ENCODE results near the gene SLC4A4. TPM values are rescaled to one million over a fixed set of nuclear protein-coding genes. Genes with fewer than 3 reads are reported as not detected.

Gene SLC4A4
- total and polyA plus RNA-seq, 2 of the 8 experiments (the other 6 are each of a cell fraction or from before 2014, with no cell fraction given) = 0.67 to 2.8 TPM

- WGBS, 2 experiments (ENCODE audit: extremely low coverage in 1 of 2, insufficient coverage in 1 of 2, insufficient read length in 1 of 2, insufficient replicate concordance in 2 of 2, low coverage in 1 of 2, low lambda C conversion rate in 2 of 2, missing lambda C conversion rate in 1 of 2) = 91% methylated on average over 2 of the region's 2 CpGs; no CpG with 5 or more reads in 1 of the 2 experiments
- no peak overlapping the region for H3K4me2 ChIP-seq (ENCODE audit: insufficient read depth in 1 of 2, low read depth in 2 of 2, low read length in 2 of 2)
- H2BK120ac ChIP-seq (replicated peaks; ENCODE audit: low read depth, low read length) = no peak overlapping the region
- H3K27me3 ChIP-seq (replicated peaks in 1 of 4; ENCODE audit: control insufficient read depth in 3 of 4, extremely low read depth in 1 of 4, insufficient read depth in 3 of 4, low read length in 3 of 4) = no peaks in the 10 kb centered on the region
- H3K79me1 ChIP-seq (ENCODE audit: low read depth, low read length) = no peaks in the 10 kb centered on the region
- H3K9me3 ChIP-seq (ENCODE audit: insufficient read depth in 2 of 2, low read depth in 1 of 2, low read length in 1 of 2) = no peaks in the 10 kb centered on the region
- H3K14ac ChIP-seq (ENCODE audit: insufficient read length) = no peak overlapping the region
- no peaks in the 10 kb centered on the region for H3K23me2 ChIP-seq (ENCODE audit: low read depth, low read length)
- H2AK5ac ChIP-seq (ENCODE audit: low read depth, low read length) = no peak overlapping the region
- no peak overlapping the region for H4K5ac ChIP-seq (ENCODE audit: insufficient read length, low read depth, low read length)
- H2BK5ac ChIP-seq (ENCODE audit: low read depth, low read length) = no peak overlapping the region
- H3K18ac ChIP-seq (ENCODE audit: extremely low read depth, low read length) = no peak overlapping the region
- H3K56ac ChIP-seq (replicated peaks; ENCODE audit: insufficient read length, low read depth, low read length) = no peak overlapping the region
- no peak overlapping the region for H4K91ac ChIP-seq (replicated peaks; ENCODE audit: insufficient read length, low read length)
- H3K79me2 ChIP-seq (ENCODE audit: control insufficient read depth in 1 of 2, insufficient read depth in 2 of 2, low read length in 2 of 2) = no peaks in the 10 kb centered on the region
- no peak overlapping the region for H3K23ac ChIP-seq (ENCODE audit: insufficient read length)
- H4K20me1 ChIP-seq (replicated peaks in 1 of 2; ENCODE audit: control insufficient read depth in 1 of 2, insufficient read depth in 2 of 2, low read length in 2 of 2) = no peaks in the 10 kb centered on the region
- POLR2A ChIA-PET (ENCODE audit: partially characterized antibody) = no interaction called here
- peaks cover 0 to 6% (median 1%) of the 10 kb centered on the region in 4 experiments; a peak in 4 of 7 replicates for H3K4me1 ChIP-seq (replicated peaks in 1 of 4; ENCODE audit: control insufficient read depth in 3 of 4, insufficient read depth in 4 of 4, low read length in 3 of 4)
- no peak overlapping the region for H2AFZ ChIP-seq (ENCODE audit: low read length)
- H3K4ac ChIP-seq (replicated peaks; ENCODE audit: insufficient read length, low read depth, low read length) = no peak overlapping the region
- no peak overlapping the region for H3K9ac ChIP-seq (replicated peaks in 1 of 4; ENCODE audit: extremely low read depth in 1 of 4, low read depth in 3 of 4, low read length in 3 of 4)
- H3K27ac ChIP-seq (ENCODE audit: low read depth, low read length) = no peak overlapping the region
- H4K8ac ChIP-seq (ENCODE audit: extremely low read depth, insufficient read depth, low read length) = no peak overlapping the region
- CTCF ChIA-PET (ENCODE audit: partially characterized antibody) = interaction anchor here (1.0 to 2.3 kb wide), 3 partner anchors 14 to 366 kb away, joined by 3 to 7 read pairs (median 3); no protein-coding TSS in a partner anchor
- no peak overlapping the region for H2BK20ac ChIP-seq (ENCODE audit: low read length)
- DNase-seq (ENCODE audit: low read depth in 1 of 2, low spot score in 2 of 2) = no peak
- peak overlapping the region; percentile 5; the same call in 1 of the 2 replicates for H2BK12ac ChIP-seq (ENCODE audit: low read depth, low read length)
- FAIRE-seq = no peak
- H3K36me3 ChIP-seq (ENCODE audit: control insufficient read depth in 2 of 4, insufficient read depth in 4 of 4, low read length in 3 of 4) = no peaks in the 10 kb centered on the region
- no peak overlapping the region for H2BK15ac ChIP-seq (ENCODE audit: low read length)
- no peak overlapping the region for H3K4me3 ChIP-seq (ENCODE audit: extremely low read depth in 1 of 4, insufficient read depth in 2 of 4, low read depth in 3 of 4, low read length in 4 of 4)
- TF ChIP-seq POLR2A (IDR thresholded peaks at IDR 0.05; ENCODE audit: control extremely low read depth in 1 of 2, low read depth in 2 of 2, low read length in 2 of 2) = no peak
- TF ChIP-seq CHD2 (IDR thresholded peaks at IDR 0.05; ENCODE audit: low read length) = no peak
- no peak for TF ChIP-seq EGR1 (IDR thresholded peaks at IDR 0.05; ENCODE audit: borderline replicate concordance, low read depth, low read length)
- TF ChIP-seq KDM1A (IDR thresholded peaks at IDR 0.05; ENCODE audit: borderline replicate concordance, low read length) = no peak
- no peak for TF ChIP-seq E2F6 (IDR thresholded peaks at IDR 0.05)
- TF ChIP-seq SP2 (IDR thresholded peaks at IDR 0.05; ENCODE audit: low read length) = no peak
- no peak for TF ChIP-seq USF2 (IDR thresholded peaks at IDR 0.05; ENCODE audit: low read length)
- TF ChIP-seq SP1 (IDR thresholded peaks at IDR 0.05; ENCODE audit: low read depth, low read length) = no peak
- no peak for TF ChIP-seq CTCF (IDR thresholded peaks at IDR 0.05; ENCODE audit: control extremely low read depth in 1 of 3, insufficient read depth in 1 of 3, low read depth in 1 of 3, low read length in 3 of 3)
These were observed 256.8 kb downstream of the SLC4A4 start for GRCh38 chr4:71595576-71596108.

Measured in H1 (cell line).